Uterus (tissue), 2 donors: ENCODE results near the gene PRKD1.

Experiments used
- CTCF ChIP-seq, 4 experiments: fragments of 200-600 bp in 2 of 4; fragments of 450-650 bp in 2 of 4; sonication (generic) in 2 of 4; IDR thresholded peaks; one replicate each; pipeline ENCODE4 v1.5.1; 2016 to 2019; ENCODE audit warnings: antibody characterized with exemption in 4 of 4, mild to moderate bottlenecking in 2 of 4, moderate library complexity in 1 of 4
- POLR2A ChIP-seq, 2 donors: fragments of 450-650 bp; IDR thresholded peaks; one replicate each; pipeline ENCODE4 v1.6.1; 2016; ENCODE audit warnings: antibody characterized with exemption in 2 of 2, mild to moderate bottlenecking in 1 of 2, moderate library complexity in 1 of 2

GRCh38 chr14:29930283-29930682 lies 2.6 kb upstream of the PRKD1 start:
- TF ChIP-seq CTCF (IDR thresholded peaks at IDR 0.05) (no peak), POLR2A (IDR thresholded peaks at IDR 0.05) (no peak)
